SJCRH30 (cell line): ENCODE results near the gene IFRD1. TPM values are rescaled to one million over a fixed set of nuclear protein-coding genes. Genes with fewer than 3 reads are reported as not detected.
A peak's percentile ranks its signal among the peaks of the same experiment; 100 is the strongest.

ENCODE experiments used
- DNase-seq, 2 experiments: peaks; one replicate each; pipeline ENCODE4 v3.0.0-alpha.2; 2015 to 2020
- H3K27ac ChIP-seq: fragments of 250-450 bp; sonication (Bioruptor Pico); 2 replicates; pipeline ENCODE4 v1.5.1; 2020; ENCODE audit warnings: mild to moderate bottlenecking, moderate library complexity
- H3K27me3 ChIP-seq: fragments of 250-450 bp; sonication (Bioruptor Pico); 2 replicates; pipeline ENCODE4 v1.5.1; 2020; ENCODE audit warnings: mild to moderate bottlenecking, moderate library complexity
- H3K36me3 ChIP-seq: fragments of 250-450 bp; sonication (Bioruptor Pico); 2 replicates; pipeline ENCODE4 v1.5.1; 2020; ENCODE audit warnings: mild to moderate bottlenecking, moderate library complexity
- H3K4me1 ChIP-seq: fragments of 250-450 bp; sonication (Bioruptor Pico); 2 replicates; pipeline ENCODE4 v1.5.1; 2020; ENCODE audit warnings: mild to moderate bottlenecking, moderate library complexity
- H3K4me3 ChIP-seq: fragments of 250-450 bp; sonication (Bioruptor Pico); 2 replicates; pipeline ENCODE4 v1.5.1; 2020; ENCODE audit warnings: mild to moderate bottlenecking, moderate library complexity
- H3K9me3 ChIP-seq: fragments of 250-450 bp; sonication (Bioruptor Pico); replicated peaks from 2 replicates; pipeline ENCODE4 v1.5.1; 2020; ENCODE audit warnings: mild to moderate bottlenecking, moderate library complexity
- total RNA-seq: library from RNA; depleted of rRNA; stranded (reverse); fragments of >200 nt; shearing (Covaris generic); gene quantifications from 2 replicates; pipeline ENCODE4 v1.2.3, GENCODE V29; 2014

Gene IFRD1
- total RNA-seq, 1 experiment from 2014 or later = 55.9 TPM

GRCh38 chr7:112492186-112492585, 41.9 kb downstream of the IFRD1 start:
- DNase-seq = no peak
- no peak overlapping the region for H3K4me3 ChIP-seq
- H3K27me3 ChIP-seq = no peaks in the 10 kb centered on the region
- H3K4me1 ChIP-seq = no peaks in the 10 kb centered on the region
- no peaks in the 10 kb centered on the region for H3K9me3 ChIP-seq
- no peaks in the 10 kb centered on the region for H3K36me3 ChIP-seq
- H3K27ac ChIP-seq = no peak overlapping the region

- no peak overlapping the region for H3K27ac ChIP-seq
These were observed 44.4 kb downstream of the IFRD1 start for GRCh38 chr7:112494656-112495055.

GRCh38 chr7:112495156-112495788, 45.0 kb downstream of the IFRD1 start:
- H3K4me3 ChIP-seq = no peak overlapping the region
- DNase-seq = no peak
- H3K27me3 ChIP-seq = no peaks in the 10 kb centered on the region
- no peaks in the 10 kb centered on the region for H3K36me3 ChIP-seq
- H3K9me3 ChIP-seq = no peaks in the 10 kb centered on the region
- no peaks in the 10 kb centered on the region for H3K4me1 ChIP-seq
- no peak overlapping the region for H3K27ac ChIP-seq

More at GRCh38 chr7:112494656-112495055, 44.4 kb downstream of the IFRD1 start:
- H3K4me3 ChIP-seq = no peak overlapping the region
- H3K36me3 ChIP-seq = no peaks in the 10 kb centered on the region
- H3K9me3 ChIP-seq = no peaks in the 10 kb centered on the region
- no peak for DNase-seq
- H3K27me3 ChIP-seq = no peaks in the 10 kb centered on the region
- H3K4me1 ChIP-seq = no peaks in the 10 kb centered on the region

- Histone ChIP-seq H3K27me3 (no peaks in the 10 kb centered on the region), H3K4me3 (no peak overlapping the region), H3K36me3 (no peaks in the 10 kb centered on the region), H3K4me1 (no peaks in the 10 kb centered on the region), H3K27ac (no peak overlapping the region), H3K9me3 (no peaks in the 10 kb centered on the region)
- DNase-seq = peak; percentile 44 to 65
These were observed 45.7 kb downstream of the IFRD1 start for GRCh38 chr7:112495810-112496462.

GRCh38 chr7:112497481-112497880, 47.2 kb downstream of the IFRD1 start:
- H3K4me1 ChIP-seq = no peaks in the 10 kb centered on the region; the same call in 1 of the 2 replicates
- no peaks in the 10 kb centered on the region for H3K27me3 ChIP-seq
- no peaks in the 10 kb centered on the region for H3K9me3 ChIP-seq
- H3K4me3 ChIP-seq = no peak overlapping the region
- no peak for DNase-seq
- H3K36me3 ChIP-seq = no peaks in the 10 kb centered on the region
- no peak overlapping the region for H3K27ac ChIP-seq

GRCh38 chr7:112500619-112501018, 50.4 kb downstream of the IFRD1 start:
- no peaks in the 10 kb centered on the region for H3K9me3 ChIP-seq
- no peak for DNase-seq

GRCh38 chr7:112501801-112502503, 51.7 kb downstream of the IFRD1 start:
- Histone ChIP-seq H3K36me3 (no peaks in the 10 kb centered on the region), H3K4me3 (no peak overlapping the region), H3K27me3 (no peaks in the 10 kb centered on the region), H3K9me3 (no peaks in the 10 kb centered on the region), H3K27ac (no peak overlapping the region), H3K4me1 (peaks cover 3% of the 10 kb centered on the region; the same call in 1 of the 2 replicates)
- DNase-seq = no peak

More at GRCh38 chr7:112500619-112501018, 50.4 kb downstream of the IFRD1 start:
- Histone ChIP-seq H3K4me3 (no peak overlapping the region), H3K27me3 (no peaks in the 10 kb centered on the region), H3K27ac (no peak overlapping the region), H3K36me3 (no peaks in the 10 kb centered on the region), H3K4me1 (peaks cover 3% of the 10 kb centered on the region; the same call in 1 of the 2 replicates)

- Histone ChIP-seq H3K4me3 (no peak overlapping the region), H3K9me3 (no peaks in the 10 kb centered on the region), H3K36me3 (no peaks in the 10 kb centered on the region), H3K4me1 (peaks cover 3% of the 10 kb centered on the region; the same call in 1 of the 2 replicates), H3K27me3 (no peaks in the 10 kb centered on the region), H3K27ac (no peak overlapping the region)
- no peak for DNase-seq
These were observed 52.4 kb downstream of the IFRD1 start for GRCh38 chr7:112502700-112503099.

- Histone ChIP-seq H3K27me3 (no peaks in the 10 kb centered on the region), H3K4me3 (no peak overlapping the region), H3K4me1 (peaks cover 3% of the 10 kb centered on the region; the same call in 1 of the 2 replicates), H3K36me3 (no peaks in the 10 kb centered on the region), H3K9me3 (no peaks in the 10 kb centered on the region), H3K27ac (no peak overlapping the region)
- DNase-seq = no peak
These were observed 53.2 kb downstream of the IFRD1 start for GRCh38 chr7:112503361-112503972.

- H3K4me1 ChIP-seq = peaks cover 3% of the 10 kb centered on the region; the same call in 1 of the 2 replicates
- DNase-seq = no peak
- no peak overlapping the region for H3K4me3 ChIP-seq
- H3K27ac ChIP-seq = no peak overlapping the region
- H3K36me3 ChIP-seq = no peaks in the 10 kb centered on the region
- no peaks in the 10 kb centered on the region for H3K9me3 ChIP-seq
- H3K27me3 ChIP-seq = no peaks in the 10 kb centered on the region
These were observed 53.9 kb downstream of the IFRD1 start for GRCh38 chr7:112504093-112504695.

GRCh38 chr7:112505495-112505894, 55.2 kb downstream of the IFRD1 start:
- no peak overlapping the region for H3K27ac ChIP-seq
- H3K4me1 ChIP-seq = peaks cover 11% of the 10 kb centered on the region
- H3K4me3 ChIP-seq = no peak overlapping the region
- no peaks in the 10 kb centered on the region for H3K27me3 ChIP-seq
- H3K9me3 ChIP-seq = no peaks in the 10 kb centered on the region
- DNase-seq = peak in 1 of 2 experiments; percentile 30
- H3K36me3 ChIP-seq = no peaks in the 10 kb centered on the region

GRCh38 chr7:112508404-112508803, 58.1 kb downstream of the IFRD1 start:
- no peak for DNase-seq
- no peaks in the 10 kb centered on the region for H3K9me3 ChIP-seq
- no peak overlapping the region for H3K4me3 ChIP-seq
- H3K27ac ChIP-seq = no peak overlapping the region
- H3K36me3 ChIP-seq = no peaks in the 10 kb centered on the region
- H3K4me1 ChIP-seq = peaks cover 8% of the 10 kb centered on the region; the same call in 1 of the 2 replicates
- H3K27me3 ChIP-seq = no peaks in the 10 kb centered on the region

- Histone ChIP-seq H3K36me3 (no peaks in the 10 kb centered on the region), H3K4me3 (no peak overlapping the region), H3K27me3 (no peaks in the 10 kb centered on the region), H3K9me3 (no peaks in the 10 kb centered on the region), H3K4me1 (peaks cover 8% of the 10 kb centered on the region; the same call in 1 of the 2 replicates), H3K27ac (no peak overlapping the region)
- peak; percentile 17 to 50 for DNase-seq
These were observed 59.1 kb downstream of the IFRD1 start for GRCh38 chr7:112509402-112509801.

GRCh38 chr7:112510001-112510742, 59.9 kb downstream of the IFRD1 start:
- Histone ChIP-seq H3K9me3 (no peaks in the 10 kb centered on the region), H3K27ac (no peak overlapping the region), H3K4me3 (no peak overlapping the region), H3K4me1 (peaks cover 8% of the 10 kb centered on the region; the same call in 1 of the 2 replicates), H3K27me3 (no peaks in the 10 kb centered on the region), H3K36me3 (no peaks in the 10 kb centered on the region)
- no peak for DNase-seq
